Activated CD4-positive, alpha-beta T cell treated with anti-CD3 and anti-CD28 coated beads for 36 hours (primary cell): ENCODE measurements around the gene BABAM2. TPM values are rescaled to one million over a fixed set of nuclear protein-coding genes. Genes with fewer than 3 reads are reported as not detected.

ENCODE experiments used
- ATAC-seq: fragments of 200-7000 bp; cut with Tn5 transposase; one replicate; pipeline ENCODE4 v1.10.0; 2021; ENCODE audit warnings: mild to moderate bottlenecking, moderate library complexity
- CTCF ChIA-PET: fragments of 350-600 bp; sonication (Branson Sonifier 250); formaldehyde crosslinking; loops from one replicate; lab custom pipeline; 2021; ENCODE audit warnings: antibody characterized with exemption; lab: Charles Lee
- POLR2A ChIA-PET: fragments of 350-600 bp; sonication (Branson Sonifier 250); formaldehyde crosslinking; loops from one replicate; lab custom pipeline; 2021; ENCODE audit warnings: antibody characterized with exemption, inconsistent platforms; lab: Charles Lee
- DNase-seq: peaks from one replicate; pipeline ENCODE4 v3.0.0-alpha.2; 2020
- H3K27ac Mint-ChIP-seq: one replicate; pipeline ENCODE4 v1.8.0; 2021; ENCODE audit warnings: mixed read lengths
- H3K27me3 Mint-ChIP-seq: one replicate; pipeline ENCODE4 v1.8.0; 2021; ENCODE audit warnings: mixed read lengths
- H3K36me3 Mint-ChIP-seq: one replicate; pipeline ENCODE4 v1.8.0; 2021; ENCODE audit warnings: low read depth, mixed read lengths
- H3K4me1 Mint-ChIP-seq: one replicate; pipeline ENCODE4 v1.8.0; 2021; ENCODE audit warnings: mixed read lengths
- H3K4me3 Mint-ChIP-seq: one replicate; pipeline ENCODE4 v1.8.0; 2021; ENCODE audit warnings: mild to moderate bottlenecking, moderate library complexity, mixed read lengths
- H3K9me3 Mint-ChIP-seq: one replicate; pipeline ENCODE4 v1.8.0; 2021; ENCODE audit warnings: low read depth, mixed read lengths
- intact Hi-C, 2 experiments: fragments of 100-400 bp; cut with DNase I in 1 of 2; cut with micrococcal nuclease in 1 of 2; formaldehyde crosslinking; loops; one replicate each; pipeline versions ENCODE4 v1.14.2 to v1.15.1; 2022 to 2024; cut with DNase I, micrococcal nuclease
- total RNA-seq, 2 experiments: library from RNA; stranded (reverse); gene quantifications; one replicate each; pipeline ENCODE4 v1.2.3, GENCODE V29; 2021

Gene BABAM2
- total RNA-seq, 2 experiments from 2014 or later = 58.4 to 81.1 TPM

DNA sequence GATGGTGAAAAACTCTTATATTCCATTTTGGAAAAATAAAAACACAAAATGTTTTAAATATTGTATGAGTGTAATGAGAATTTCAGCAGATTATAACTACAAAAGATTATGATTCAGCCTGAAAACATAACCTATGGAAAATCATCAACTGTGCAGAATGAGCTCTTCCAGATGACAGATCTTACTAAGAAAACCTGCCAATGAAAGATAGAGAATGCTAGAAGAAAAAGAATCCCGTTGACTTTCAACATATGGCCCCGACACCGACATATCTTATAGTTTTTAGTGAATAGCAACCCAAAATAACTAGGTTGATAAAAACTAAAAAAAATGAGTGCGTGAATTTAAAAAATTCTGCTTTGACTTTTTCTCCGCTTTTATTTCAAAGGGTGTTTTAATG lies 178.0 kb downstream of the BABAM2 start:
- Mint-ChIP-seq H3K36me3 (peaks cover 6% of the 10 kb centered on the region), H3K27me3 (no peaks in the 10 kb centered on the region), H3K4me3 (no peak overlapping the region), H3K27ac (no peak overlapping the region), H3K4me1 (peaks cover 9% of the 10 kb centered on the region), H3K9me3 (no peaks in the 10 kb centered on the region)
- no peak for DNase-seq
- intact Hi-C loops = no loop called here
- ChIA-PET CTCF (interaction anchor here (0.5 to 0.6 kb wide), 2 partner anchors 37 to 339 kb away, joined by 3 read pairs; no protein-coding TSS in a partner anchor), POLR2A (no interaction called here)
- ATAC-seq = no peak

DNA sequence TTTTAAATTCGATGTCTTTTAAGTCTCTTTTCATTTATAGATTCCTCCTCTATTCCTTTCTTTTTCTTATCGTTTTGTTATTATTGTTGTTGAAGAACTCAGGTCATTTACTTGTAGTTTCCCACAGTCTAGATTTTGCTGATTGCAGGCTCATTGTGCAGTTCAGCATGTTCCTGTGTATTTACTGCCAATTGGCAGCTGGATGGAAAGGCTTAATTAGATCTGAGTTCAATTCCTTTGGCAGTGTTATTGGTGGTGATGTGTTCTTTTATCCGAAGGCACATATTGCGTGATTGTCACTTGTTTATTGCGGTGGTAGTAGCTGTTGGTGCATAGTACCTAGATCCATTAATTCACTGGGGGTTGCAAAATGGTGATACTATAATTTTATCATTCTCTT lies 180.7 kb downstream of the BABAM2 start:
- Mint-ChIP-seq H3K27ac (no peak overlapping the region), H3K9me3 (no peaks in the 10 kb centered on the region), H3K36me3 (peaks cover 6% of the 10 kb centered on the region), H3K27me3 (no peaks in the 10 kb centered on the region), H3K4me3 (no peak overlapping the region), H3K4me1 (peaks cover 4% of the 10 kb centered on the region)
- CTCF ChIA-PET = no interaction called here
- POLR2A ChIA-PET = no interaction called here
- DNase-seq (no peak), ATAC-seq (no peak)
- intact Hi-C loops = no loop called here

GRCh38 chr2:28074137-28074536 lies 183.6 kb downstream of the BABAM2 start:
- POLR2A ChIA-PET = no interaction called here
- Mint-ChIP-seq H3K9me3 (no peaks in the 10 kb centered on the region), H3K36me3 (peaks cover 2% of the 10 kb centered on the region), H3K4me3 (no peak overlapping the region), H3K27me3 (no peaks in the 10 kb centered on the region), H3K27ac (no peak overlapping the region), H3K4me1 (no peaks in the 10 kb centered on the region)
- no peak for DNase-seq
- intact Hi-C loops = no loop called here
- CTCF ChIA-PET = interaction anchor here (0.8 kb wide), 1 partner anchor 35 kb away, joined by 3 read pairs; no protein-coding TSS in a partner anchor
- ATAC-seq = no peak

GRCh38 chr2:28080911-28081310 lies 190.4 kb downstream of the BABAM2 start:
- DNase-seq = no peak
- no peak overlapping the region for H3K27ac Mint-ChIP-seq
- ChIA-PET POLR2A (no interaction called here), CTCF (no interaction called here)
- peaks cover 22% of the 10 kb centered on the region for H3K4me1 Mint-ChIP-seq
- no peaks in the 10 kb centered on the region for H3K36me3 Mint-ChIP-seq
- no peak for ATAC-seq
- no peaks in the 10 kb centered on the region for H3K27me3 Mint-ChIP-seq
- H3K4me3 Mint-ChIP-seq = no peak overlapping the region
- intact Hi-C loops = no loop called here
- no peaks in the 10 kb centered on the region for H3K9me3 Mint-ChIP-seq

DNA sequence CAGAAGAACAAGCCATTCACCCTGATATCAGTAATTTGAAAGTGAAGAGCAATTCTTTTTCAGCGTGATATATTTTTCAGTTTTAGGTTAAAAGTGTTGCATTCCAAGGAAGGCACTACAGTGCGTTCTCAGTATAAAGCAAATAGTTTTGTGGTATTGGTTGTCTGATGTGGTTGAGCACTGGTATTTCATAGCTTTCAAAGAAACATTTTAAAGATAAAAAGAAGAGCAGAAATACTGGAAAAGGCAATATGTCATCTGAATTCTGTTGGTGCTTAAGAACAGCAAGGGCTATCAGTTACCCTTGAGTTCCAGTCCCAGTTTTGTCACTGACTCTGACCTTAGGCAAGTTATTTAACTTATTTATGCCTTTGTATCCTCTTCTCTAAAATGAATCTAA lies 191.6 kb downstream of the BABAM2 start:
- Mint-ChIP-seq H3K4me1 (peaks cover 22% of the 10 kb centered on the region), H3K4me3 (no peak overlapping the region), H3K36me3 (no peaks in the 10 kb centered on the region), H3K27me3 (no peaks in the 10 kb centered on the region), H3K27ac (no peak overlapping the region), H3K9me3 (no peaks in the 10 kb centered on the region)
- ATAC-seq = no peak
- DNase-seq = no peak
- ChIA-PET POLR2A (no interaction called here), CTCF (no interaction called here)
- intact Hi-C loops = no loop called here

- no peak for ATAC-seq
- H3K4me3 Mint-ChIP-seq = no peak overlapping the region
- no peaks in the 10 kb centered on the region for H3K36me3 Mint-ChIP-seq
- no peaks in the 10 kb centered on the region for H3K9me3 Mint-ChIP-seq
- H3K27ac Mint-ChIP-seq = no peak overlapping the region
- no peak for DNase-seq
- H3K4me1 Mint-ChIP-seq = peaks cover 22% of the 10 kb centered on the region
- no peaks in the 10 kb centered on the region for H3K27me3 Mint-ChIP-seq
- POLR2A ChIA-PET = no interaction called here
- intact Hi-C loops = no loop called here
- CTCF ChIA-PET = no interaction called here
These were observed 192.9 kb downstream of the BABAM2 start for GRCh38 chr2:28083476-28083875.

GRCh38 chr2:28084564-28084963 lies 194.0 kb downstream of the BABAM2 start:
- Mint-ChIP-seq H3K27me3 (no peaks in the 10 kb centered on the region), H3K4me3 (no peak overlapping the region), H3K9me3 (no peaks in the 10 kb centered on the region), H3K27ac (no peak overlapping the region), H3K4me1 (peaks cover 22% of the 10 kb centered on the region), H3K36me3 (no peaks in the 10 kb centered on the region)
- intact Hi-C loops = no loop called here
- POLR2A ChIA-PET = no interaction called here
- CTCF ChIA-PET = interaction anchor here (0.9 kb wide), 1 partner anchor 71 kb away, joined by 3 read pairs; no protein-coding TSS in a partner anchor
- DNase-seq (no peak), ATAC-seq (no peak)

DNA sequence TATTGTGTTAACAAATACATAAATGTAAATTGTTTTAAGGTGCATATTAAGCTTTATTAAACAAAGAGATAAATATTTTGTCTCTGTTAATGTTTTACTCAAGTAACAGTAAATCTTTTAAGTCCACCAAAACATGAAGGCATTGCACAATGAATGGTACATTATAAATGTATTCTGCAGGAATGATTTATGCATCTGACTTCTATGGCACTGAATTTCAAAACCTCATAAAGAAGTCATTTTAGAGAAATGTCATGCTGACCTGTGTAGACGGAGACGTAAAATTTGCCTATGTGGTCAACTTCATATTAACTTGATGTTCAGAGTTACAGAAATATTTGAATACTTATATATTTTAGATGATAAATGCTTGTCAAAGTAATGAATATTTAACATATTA lies 194.7 kb downstream of the BABAM2 start:
- H3K4me1 Mint-ChIP-seq = peaks cover 20% of the 10 kb centered on the region
- no peak for DNase-seq
- no peak overlapping the region for H3K27ac Mint-ChIP-seq
- no peaks in the 10 kb centered on the region for H3K36me3 Mint-ChIP-seq
- no peak for ATAC-seq
- no peaks in the 10 kb centered on the region for H3K27me3 Mint-ChIP-seq
- H3K4me3 Mint-ChIP-seq = no peak overlapping the region
- POLR2A ChIA-PET = no interaction called here
- intact Hi-C loops = no loop called here
- no peaks in the 10 kb centered on the region for H3K9me3 Mint-ChIP-seq
- CTCF ChIA-PET = no interaction called here

DNA sequence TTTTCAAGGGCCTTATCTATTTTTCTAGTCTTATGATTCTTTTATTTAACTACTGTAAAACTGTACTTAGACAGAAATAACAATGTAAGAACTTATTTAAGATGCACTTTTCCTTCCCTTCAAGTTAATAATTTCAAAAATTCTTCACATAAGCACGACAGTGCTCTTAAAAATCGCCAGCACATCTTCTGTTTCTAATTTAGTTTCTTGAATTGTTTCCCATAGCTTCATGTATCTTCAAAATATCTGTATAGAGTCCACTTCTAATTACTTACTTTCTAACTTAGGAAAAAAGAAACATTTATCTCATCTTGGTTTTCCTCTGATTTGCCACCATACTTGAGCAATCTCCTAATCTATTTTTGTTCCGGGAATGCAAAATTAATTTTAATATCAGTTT lies 196.1 kb downstream of the BABAM2 start:
- Mint-ChIP-seq H3K4me1 (peaks cover 7% of the 10 kb centered on the region), H3K4me3 (no peak overlapping the region), H3K27ac (no peak overlapping the region), H3K36me3 (no peaks in the 10 kb centered on the region), H3K27me3 (no peaks in the 10 kb centered on the region), H3K9me3 (no peaks in the 10 kb centered on the region)
- intact Hi-C loops = no loop called here
- DNase-seq = no peak
- CTCF ChIA-PET = interaction anchor here (1.0 kb wide), 1 partner anchor 15 kb away, joined by 3 read pairs; no protein-coding TSS in a partner anchor
- POLR2A ChIA-PET = no interaction called here
- no peak for ATAC-seq

DNA sequence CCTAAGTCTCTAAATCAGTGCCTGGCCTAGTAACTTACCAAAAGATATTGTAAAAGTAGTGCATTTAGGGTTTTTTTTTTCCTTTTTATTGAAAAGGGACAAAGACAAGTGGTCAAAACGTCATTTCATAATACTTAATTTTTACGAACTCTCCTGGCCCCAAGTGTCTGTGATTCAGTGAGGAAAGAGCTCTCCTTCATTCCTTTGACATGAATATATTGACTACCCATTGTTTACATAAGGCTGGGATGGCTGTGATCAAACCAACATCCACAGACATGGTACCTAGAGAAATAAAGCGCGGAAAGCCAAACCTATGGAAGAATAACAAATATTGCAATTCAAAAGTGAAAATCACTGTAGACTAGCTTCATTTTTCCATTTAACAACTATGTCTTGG lies 198.4 kb downstream of the BABAM2 start:
- ATAC-seq = no peak
- ChIA-PET CTCF (no interaction called here), POLR2A (no interaction called here)
- no peak overlapping the region for H3K27ac Mint-ChIP-seq
- H3K36me3 Mint-ChIP-seq = no peaks in the 10 kb centered on the region
- H3K4me3 Mint-ChIP-seq = no peak overlapping the region
- no peak for DNase-seq
- H3K9me3 Mint-ChIP-seq = no peaks in the 10 kb centered on the region
- intact Hi-C loops = no loop called here
- H3K4me1 Mint-ChIP-seq = no peaks in the 10 kb centered on the region
- no peaks in the 10 kb centered on the region for H3K27me3 Mint-ChIP-seq

GRCh38 chr2:28089486-28089885 lies 199.0 kb downstream of the BABAM2 start:
- CTCF ChIA-PET = no interaction called here

DNA sequence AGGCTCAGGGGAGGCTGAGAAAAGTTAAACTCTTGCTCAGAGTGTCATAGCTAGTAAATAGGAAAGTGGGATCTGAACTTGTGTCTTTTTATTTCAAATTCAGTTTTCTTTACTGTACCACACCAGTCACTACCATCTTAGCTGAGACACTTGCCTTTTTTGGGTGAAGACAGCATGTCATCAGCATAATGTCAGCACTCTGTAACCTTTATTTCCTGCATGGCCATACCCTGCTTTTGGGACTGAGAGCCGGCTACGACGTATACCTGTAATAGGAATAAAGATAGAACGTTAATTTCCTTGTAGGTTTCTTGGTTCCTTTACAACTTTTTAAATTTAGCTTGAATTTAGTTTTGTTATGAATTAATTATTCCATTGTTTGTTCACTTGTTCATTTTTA lies 202.8 kb downstream of the BABAM2 start:
- DNase-seq (no peak), ATAC-seq (no peak)
- H3K9me3 Mint-ChIP-seq = no peaks in the 10 kb centered on the region
- H3K36me3 Mint-ChIP-seq = no peaks in the 10 kb centered on the region
- no peak overlapping the region for H3K27ac Mint-ChIP-seq
- ChIA-PET CTCF (interaction anchor here (1.1 to 1.4 kb wide), 2 partner anchors 15 to 20 kb away, joined by 3 read pairs; no protein-coding TSS in a partner anchor), POLR2A (no interaction called here)
- intact Hi-C loops = no loop called here
- no peaks in the 10 kb centered on the region for H3K27me3 Mint-ChIP-seq
- no peaks in the 10 kb centered on the region for H3K4me1 Mint-ChIP-seq
- H3K4me3 Mint-ChIP-seq = no peak overlapping the region

More at GRCh38 chr2:28089486-28089885, 199.0 kb downstream of the BABAM2 start:
- intact Hi-C loops = no loop called here
- H3K9me3 Mint-ChIP-seq = no peaks in the 10 kb centered on the region
- no peaks in the 10 kb centered on the region for H3K4me1 Mint-ChIP-seq
- no peak overlapping the region for H3K27ac Mint-ChIP-seq
- H3K36me3 Mint-ChIP-seq = no peaks in the 10 kb centered on the region
- H3K4me3 Mint-ChIP-seq = no peak overlapping the region
- ATAC-seq (no peak), DNase-seq (no peak)
- POLR2A ChIA-PET = no interaction called here
- H3K27me3 Mint-ChIP-seq = no peaks in the 10 kb centered on the region
